Jurkat, Clone E6-1 (cell line): Measurements from ENCODE around the gene OR2T33. TPM values are rescaled to one million over a fixed set of nuclear protein-coding genes. Genes with fewer than 3 reads are reported as not detected.
"Not testable (repeated sequence)": the region's sequence is repeated elsewhere in the genome, so short reads cannot be mapped to it uniquely, and the experiment has no call there.

Experiments
- DNase-seq: peaks from one replicate; pipeline ENCODE4 v3.0.0-alpha.2; 2011; ENCODE audit warnings: low read depth, low spot score
- H3K4me3 ChIP-seq: 2 replicates; pipeline ENCODE4 v1.5.1; 2011; ENCODE audit warnings: mild to moderate bottlenecking, low read length, control low read depth, moderate library complexity
- polyA plus RNA-seq: library from polyadenylated mRNA; unstranded; fragments of >200 nt; gene quantifications from one replicate; pipeline ENCODE4 v1.2.1, GENCODE V29; 2012; ENCODE audit warnings: missing spikeins; ENCODE audit not compliant: insufficient read length, insufficient read depth

The OR2T33 gene, protein sequence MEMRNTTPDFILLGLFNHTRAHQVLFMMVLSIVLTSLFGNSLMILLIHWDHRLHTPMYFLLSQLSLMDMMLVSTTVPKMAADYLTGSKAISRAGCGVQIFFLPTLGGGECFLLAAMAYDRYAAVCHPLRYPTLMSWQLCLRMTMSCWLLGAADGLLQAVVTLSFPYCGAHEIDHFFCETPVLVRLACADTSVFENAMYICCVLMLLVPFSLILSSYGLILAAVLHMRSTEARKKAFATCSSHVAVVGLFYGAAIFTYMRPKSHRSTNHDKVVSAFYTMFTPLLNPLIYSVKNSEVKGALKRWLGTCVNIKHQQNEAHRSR
- polyA plus RNA-seq = not detected

- no peak within 1 kb of the TSS for H3K4me3 ChIP-seq
- DNase-seq = no peak
Observed at GRCh38 chr1:248277876-248278275, at the start of gene OR2T33. Gene OR2T33, minus strand, starts transcription at chr1:248277976. Its CDS starts 4,162 bp downstream, at chr1:248273814.

DNA sequence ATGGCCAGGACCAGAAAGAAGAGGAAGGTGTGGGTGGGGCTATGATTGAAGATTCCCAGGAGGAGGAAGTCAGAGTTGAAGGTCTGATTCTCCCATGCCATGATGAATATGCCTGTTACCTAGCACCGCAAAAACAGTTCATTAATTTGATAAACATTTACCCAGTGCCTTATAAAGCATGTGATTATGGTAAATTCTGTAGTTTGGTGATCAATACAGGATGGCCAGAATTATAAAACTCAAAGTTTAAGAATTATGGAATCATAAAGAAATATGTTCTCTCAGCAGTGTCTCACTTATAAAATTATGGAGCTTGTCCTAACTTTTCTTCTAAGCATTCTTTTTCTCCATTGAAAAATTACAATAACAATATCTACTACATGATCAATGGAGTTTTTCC lies 46.7 kb upstream of the OR2T33 start, which contains the start of gene OR2M7:
Gene OR2M7 (minus strand): TSS at position 101 of the 400 bp plus-strand sequence. CDS start 0 bp downstream, at position 101.
- no peak for DNase-seq
- no peak within 1 kb of the TSS for H3K4me3 ChIP-seq

- no peak overlapping the region for H3K4me3 ChIP-seq
- DNase-seq = no peak
Observed at GRCh38 chr1:248316796-248317195, 39.0 kb upstream of the OR2T33 start.

GRCh38 chr1:248306740-248307139 lies 29.0 kb upstream of the OR2T33 start:
- not testable (repeated sequence) for H3K4me3 ChIP-seq, DNase-seq

GRCh38 chr1:248306103-248306502 lies 28.3 kb upstream of the OR2T33 start:
- DNase-seq = no peak
- H3K4me3 ChIP-seq = no peak overlapping the region

DNA sequence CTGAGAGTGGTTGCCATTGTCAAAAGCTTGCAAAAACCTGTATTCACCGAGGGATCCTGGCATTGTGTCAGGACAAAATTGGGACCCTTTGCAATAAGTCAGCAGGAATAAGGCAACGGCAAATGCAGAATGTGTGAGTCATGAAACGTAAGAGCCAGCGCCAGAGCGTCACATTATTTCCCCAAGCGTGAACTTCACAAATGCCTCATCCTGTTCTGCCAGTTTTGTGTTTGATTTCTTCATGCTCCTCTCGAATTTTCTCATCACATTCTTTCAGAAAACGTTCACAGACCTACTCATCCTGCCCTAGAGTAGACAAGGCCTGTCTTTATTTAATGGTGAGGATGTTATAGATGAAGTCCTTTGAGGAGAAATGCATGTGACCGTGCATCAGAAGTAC lies 27.9 kb upstream of the OR2T33 start:
- DNase-seq, H3K4me3 ChIP-seq: not testable (repeated sequence)

GRCh38 chr1:248303324-248303723 lies 25.5 kb upstream of the OR2T33 start, which contains the start of gene OR2T12:
Gene OR2T12, minus strand, starts transcription at chr1:248303424. Its CDS starts 7,846 bp downstream, at chr1:248295578.
- no peak for DNase-seq
- H3K4me3 ChIP-seq = no peak within 1 kb of the TSS

DNA sequence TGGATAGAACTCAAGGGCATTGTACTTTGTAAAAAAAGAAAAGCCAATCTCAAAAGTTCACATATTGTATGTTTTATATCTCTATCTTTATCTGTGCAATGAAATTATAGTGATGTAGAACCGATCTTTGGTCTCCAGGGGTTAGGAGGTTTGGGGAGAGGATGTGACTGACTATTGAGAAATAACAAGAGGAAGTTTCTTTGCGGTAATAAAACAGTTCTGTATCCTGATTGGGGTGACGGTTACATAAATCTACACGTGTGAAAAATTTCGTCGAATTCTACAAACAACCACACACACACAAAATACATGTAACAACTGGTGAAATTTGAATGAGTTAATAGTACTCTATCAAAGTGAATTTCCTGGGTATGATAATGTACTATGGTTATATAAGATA lies 10.6 kb upstream of the OR2T33 start:
- no peak for DNase-seq
- H3K4me3 ChIP-seq = no peak overlapping the region

DNA sequence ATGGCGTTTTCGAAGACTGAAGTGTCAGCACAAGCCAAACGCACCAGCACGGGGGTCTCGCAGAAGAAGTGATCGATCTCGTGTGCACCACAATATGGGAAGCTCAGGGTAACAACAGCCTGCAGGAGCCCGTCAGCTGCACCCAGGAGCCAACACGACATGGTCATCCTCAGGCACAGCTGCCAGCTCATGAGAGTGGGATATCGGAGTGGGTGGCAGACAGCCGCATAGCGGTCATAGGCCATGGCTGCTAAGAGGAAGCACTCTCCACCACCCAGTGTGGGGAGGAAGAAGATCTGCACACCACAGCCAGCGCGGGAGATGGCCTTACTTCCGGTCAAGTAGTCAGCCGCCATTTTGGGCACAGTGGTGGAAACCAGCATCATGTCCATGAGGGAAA lies 4.6 kb downstream of the OR2T33 start:
- not testable (repeated sequence) for H3K4me3 ChIP-seq, DNase-seq

- H3K4me3 ChIP-seq = no peak overlapping the region
- no peak for DNase-seq
Observed at GRCh38 chr1:248268178-248268577, 9.6 kb downstream of the OR2T33 start.

- DNase-seq, H3K4me3 ChIP-seq: not testable (repeated sequence)
Observed at GRCh38 chr1:248259309-248259708, 18.5 kb downstream of the OR2T33 start.

DNA sequence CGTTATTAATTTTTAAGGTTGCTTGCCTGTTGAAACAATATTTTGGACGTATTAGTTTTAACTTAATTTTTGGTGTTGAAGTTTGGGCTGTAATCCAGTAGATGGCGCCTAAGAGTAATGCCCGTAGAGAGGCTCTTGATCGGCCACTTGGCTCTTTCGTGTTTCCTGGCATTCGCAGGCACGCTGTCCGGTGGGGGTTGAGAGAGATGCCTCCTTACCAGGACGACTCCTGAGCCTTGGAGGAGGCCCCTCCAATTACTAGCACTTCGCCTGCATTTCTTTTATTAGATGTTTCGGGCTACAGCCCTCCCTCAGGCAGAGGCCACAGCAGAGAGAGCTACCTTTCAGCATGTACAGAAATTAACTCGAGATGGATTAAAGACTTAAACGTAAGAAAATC lies 34.6 kb downstream of the OR2T33 start:
- peak; percentile 32 for DNase-seq
- no peak overlapping the region for H3K4me3 ChIP-seq

DNA sequence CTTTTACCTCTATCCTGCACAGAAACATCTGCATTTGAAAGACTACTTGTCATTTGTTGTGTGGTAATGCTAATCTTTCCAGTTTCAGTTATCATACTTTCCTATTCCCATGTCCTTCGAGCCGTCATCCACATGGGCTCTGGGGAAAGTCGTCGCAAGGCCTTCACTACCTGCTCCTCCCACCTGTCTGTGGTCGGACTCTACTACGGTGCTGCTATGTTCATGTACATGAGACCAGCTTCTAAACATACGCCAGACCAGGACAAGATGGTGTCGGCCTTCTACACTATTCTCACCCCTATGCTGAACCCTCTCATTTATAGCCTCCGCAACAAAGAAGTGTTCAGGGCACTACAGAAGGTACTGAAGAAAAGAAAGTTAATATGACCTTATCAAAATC lies 38.3 kb downstream of the OR2T33 start:
- no peak for DNase-seq

GRCh38 chr1:248231117-248231516 lies 46.7 kb downstream of the OR2T33 start, which contains the start of gene OR2M4:
Gene OR2M4, plus strand, starts transcription at chr1:248231417. Its CDS starts 7,512 bp downstream, at chr1:248238929.
- DNase-seq = no peak
- H3K4me3 ChIP-seq = no peak within 1 kb of the TSS

More for the DNA sequence above, 38.3 kb downstream of the OR2T33 start:
- no peak overlapping the region for H3K4me3 ChIP-seq

DNA sequence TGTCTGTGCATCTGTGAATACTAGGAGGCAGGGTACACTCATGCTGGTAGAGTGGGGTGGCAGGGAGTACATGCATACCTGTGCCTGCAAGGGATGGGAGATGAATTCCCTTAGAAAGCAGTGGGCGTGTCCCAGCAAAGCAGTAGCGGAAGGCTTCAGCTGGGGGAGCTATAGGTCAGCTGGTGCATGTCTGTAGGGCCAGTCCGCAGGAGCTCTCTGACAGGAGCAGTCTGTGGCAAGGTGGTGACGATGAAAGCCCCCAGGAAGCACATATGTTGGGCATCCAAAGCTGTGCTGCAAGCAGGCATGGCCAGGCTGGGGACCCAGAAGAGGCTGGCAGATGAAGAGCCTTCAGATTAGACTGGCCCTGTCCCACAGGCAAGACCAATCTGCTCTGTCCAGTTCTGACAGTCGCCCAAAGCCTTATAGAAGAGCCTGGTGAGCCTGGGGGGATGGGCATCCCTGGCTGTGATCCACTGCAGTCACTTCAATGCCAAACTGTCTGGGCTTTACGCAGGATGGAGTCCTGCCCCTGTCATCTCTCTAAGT lies 48.3 kb downstream of the OR2T33 start:
- no peak overlapping the region for H3K4me3 ChIP-seq
- DNase-seq = no peak

DNA sequence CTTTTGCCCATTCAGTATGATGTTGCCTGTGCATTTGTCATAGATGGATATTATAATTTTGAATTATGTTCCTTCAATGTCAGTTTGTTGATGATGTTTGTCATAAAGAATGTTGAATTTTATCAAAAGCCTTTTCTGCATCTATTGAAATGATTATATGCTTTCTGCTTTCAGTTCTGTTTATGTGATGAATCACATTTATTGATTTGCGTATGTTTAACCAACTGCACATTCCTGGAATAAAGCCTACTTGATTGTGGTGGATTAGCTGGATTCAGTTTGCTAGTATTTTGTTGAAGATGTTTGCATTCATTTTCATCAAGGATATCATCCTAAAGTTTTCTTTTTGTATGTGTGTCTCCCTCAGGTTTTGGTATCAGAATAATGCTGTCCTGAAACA lies 52.2 kb downstream of the OR2T33 start:
- H3K4me3 ChIP-seq = no peak overlapping the region
- DNase-seq = no peak
